IMR-90 (cell line): ENCODE results near the gene CST11. TPM values are rescaled to one million over a fixed set of nuclear protein-coding genes. Genes with fewer than 3 reads are reported as not detected.

ENCODE experiments used
- ATAC-seq: fragments of 200-7000 bp; cut with Tn5 transposase; 2 replicates; pipeline ENCODE4 v1.9.1; 2020; ENCODE audit warnings: low read depth, mild to moderate bottlenecking, moderate library complexity
- BruUV-seq: library from RNA; stranded (reverse); fragments of 400-500 nt; replicated peaks from 2 replicates; lab custom pipeline; 2021; lab: Mats Ljungman, UMichigan
- CTCF ChIA-PET: fragments of 300-600 bp; formaldehyde crosslinking; extraction: SDS; loops from one replicate; lab custom pipeline; 2021; ENCODE audit warnings: antibody characterized with exemption; lab: Yijun Ruan, JAX
- POLR2A ChIA-PET: fragments of 300-600 bp; sonication (Branson Sonifier 250); formaldehyde crosslinking; loops from one replicate; lab custom pipeline; 2022; ENCODE audit warnings: antibody characterized with exemption; ENCODE audit not compliant: unreplicated experiment; lab: Charles Lee
- DNase-seq: peaks from one replicate; pipeline ENCODE4 v3.0.0; 2013
- H2AFZ ChIP-seq: replicated peaks from 2 replicates; pipeline ENCODE3; 2013; ENCODE audit warnings: low read length, mild to moderate bottlenecking; ENCODE audit not compliant: poor library complexity
- H2AK5ac ChIP-seq: 2 replicates; pipeline ENCODE4 v1.6.1; 2013; ENCODE audit warnings: low read depth, low read length, inconsistent platforms
- H2AK9ac ChIP-seq: replicated peaks from 2 replicates; pipeline ENCODE3; 2013; ENCODE audit warnings: mild to moderate bottlenecking, low read depth, low read length, moderate library complexity; ENCODE audit not compliant: poor library complexity
- H2BK120ac ChIP-seq: 2 replicates; pipeline ENCODE4 v1.6.1; 2013; ENCODE audit warnings: low read depth, low read length, inconsistent platforms
- H2BK15ac ChIP-seq: 3 replicates; pipeline ENCODE4 v1.6.1; 2013; ENCODE audit warnings: low read depth, low read length, inconsistent platforms
- H2BK20ac ChIP-seq: 2 replicates; pipeline ENCODE4 v1.6.1; 2013; ENCODE audit warnings: low read depth, mild to moderate bottlenecking, inconsistent platforms, low read length, moderate library complexity
- H2BK5ac ChIP-seq: 2 replicates; pipeline ENCODE4 v1.6.1; 2013; ENCODE audit warnings: mild to moderate bottlenecking, low read depth, low read length, inconsistent platforms; ENCODE audit not compliant: poor library complexity, severe bottlenecking
- H3K14ac ChIP-seq: replicated peaks from 2 replicates; pipeline ENCODE4 v1.6.1; 2013; ENCODE audit warnings: low read depth, low read length, inconsistent platforms
- H3K18ac ChIP-seq: 2 replicates; pipeline ENCODE4 v1.6.1; 2013; ENCODE audit warnings: low read depth, low read length, control low read depth
- H3K23ac ChIP-seq: 2 replicates; pipeline ENCODE4 v1.6.1; 2013; ENCODE audit warnings: low read depth, low read length, inconsistent platforms
- H3K27ac ChIP-seq: 2 replicates; pipeline ENCODE4 v1.5.1; 2013; ENCODE audit warnings: mild to moderate bottlenecking, control low read depth, low read length; ENCODE audit not compliant: insufficient read depth
- H3K27me3 ChIP-seq: 2 replicates; pipeline ENCODE4 v1.6.1; 2013; ENCODE audit warnings: low read length; ENCODE audit not compliant: control insufficient read depth, insufficient read depth
- H3K36me3 ChIP-seq: 2 replicates; pipeline ENCODE4 v1.6.1; 2013; ENCODE audit warnings: low read length, mixed read lengths; ENCODE audit not compliant: control insufficient read depth, insufficient read depth
- H3K4ac ChIP-seq: 2 replicates; pipeline ENCODE4 v1.6.1; 2013; ENCODE audit warnings: low read depth, low read length, inconsistent platforms
- H3K4me1 ChIP-seq: 2 replicates; pipeline ENCODE4 v1.6.1; 2013; ENCODE audit warnings: low read length, mixed read lengths; ENCODE audit not compliant: control insufficient read depth, insufficient read depth
- H3K4me2 ChIP-seq: 2 replicates; pipeline ENCODE4 v1.6.1; 2013; ENCODE audit warnings: low read depth, mild to moderate bottlenecking, control low read depth, low read length, moderate library complexity
- H3K4me3 ChIP-seq: 2 replicates; pipeline ENCODE4 v1.5.1; 2013; ENCODE audit warnings: low read depth, mild to moderate bottlenecking, control low read depth, low read length, moderate library complexity; ENCODE audit not compliant: insufficient read depth
- H3K56ac ChIP-seq: 2 replicates; pipeline ENCODE4 v1.6.1; 2013; ENCODE audit warnings: low read length, inconsistent platforms; ENCODE audit not compliant: insufficient read depth; ENCODE audit errors: extremely low read depth
- H3K79me1 ChIP-seq, 2 experiments: 2 replicates each; pipeline ENCODE4 v1.6.1; 2013; ENCODE audit warnings: low read length in 2 of 2, inconsistent platforms in 1 of 2, low read depth in 1 of 2
- H3K9ac ChIP-seq: 2 replicates; pipeline ENCODE4 v1.6.1; 2013; ENCODE audit warnings: low read depth, low read length, control low read depth
- H3K9me1 ChIP-seq: 2 replicates; pipeline ENCODE4 v1.6.1; 2013; ENCODE audit warnings: low read length, inconsistent platforms; ENCODE audit not compliant: insufficient read depth
- H3K9me3 ChIP-seq: 2 replicates; pipeline ENCODE4 v1.6.1; 2013; ENCODE audit warnings: low read length; ENCODE audit not compliant: control insufficient read depth, insufficient read depth
- H4K20me1 ChIP-seq: 2 replicates; pipeline ENCODE4 v1.6.1; 2013; ENCODE audit warnings: low read length, inconsistent platforms; ENCODE audit not compliant: insufficient read depth
- H4K5ac ChIP-seq: 2 replicates; pipeline ENCODE4 v1.6.1; 2013; ENCODE audit warnings: mild to moderate bottlenecking, low read depth, low read length, control low read depth
- H4K8ac ChIP-seq, 2 experiments: 2 replicates each; pipeline ENCODE4 v1.6.1; 2013; ENCODE audit warnings: low read depth in 2 of 2, low read length in 2 of 2, control low read depth in 1 of 2, inconsistent platforms in 1 of 2
- H4K91ac ChIP-seq: 2 replicates; pipeline ENCODE4 v1.6.1; 2013; ENCODE audit warnings: low read depth, low read length, inconsistent platforms; ENCODE audit not compliant: insufficient read depth
- BHLHE40 ChIP-seq: fragments of 150-350 bp; IDR thresholded peaks from 2 replicates; pipeline ENCODE4 v1.6.1; 2016; ENCODE audit warnings: mild to moderate bottlenecking, low read depth, low read length
- CEBPB ChIP-seq: IDR thresholded peaks from 2 replicates; pipeline ENCODE4 v1.6.1; 2012; ENCODE audit warnings: low read depth, low read length, improper control_type of control experiment
- CHD1 ChIP-seq: IDR thresholded peaks from 2 replicates; pipeline ENCODE4 v1.6.1; 2012; ENCODE audit warnings: low read depth, low read length, improper control_type of control experiment
- CTCF ChIP-seq: conservative IDR thresholded peaks from 2 replicates; pipeline ENCODE4 v1.5.1; 2012; ENCODE audit warnings: mild to moderate bottlenecking, low read depth, low read length, improper control_type of control experiment
- ELK1 ChIP-seq: fragments of 150-350 bp; IDR thresholded peaks from 2 replicates; pipeline ENCODE4 v1.6.1; 2016; ENCODE audit warnings: low read depth, mild to moderate bottlenecking, low read length, moderate library complexity, borderline replicate concordance
- FOS ChIP-seq: fragments of 150-350 bp; IDR thresholded peaks from 2 replicates; pipeline ENCODE4 v1.6.1; 2016; ENCODE audit warnings: low read depth, low read length
- MAFK ChIP-seq: IDR thresholded peaks from 2 replicates; pipeline ENCODE4 v1.6.1; 2012; ENCODE audit warnings: low read depth, low read length, improper control_type of control experiment
- MAZ ChIP-seq: IDR thresholded peaks from 2 replicates; pipeline ENCODE4 v1.6.1; 2012; ENCODE audit warnings: low read depth, mild to moderate bottlenecking, low read length, improper control_type of control experiment, moderate library complexity, borderline replicate concordance
- MXI1 ChIP-seq: IDR thresholded peaks from 2 replicates; pipeline ENCODE4 v1.6.1; 2012; ENCODE audit warnings: low read depth, mild to moderate bottlenecking, low read length, moderate library complexity, borderline replicate concordance
- NFE2L2 ChIP-seq: fragments of 150-350 bp; IDR thresholded peaks from 2 replicates; pipeline ENCODE4 v1.6.1; 2016; ENCODE audit warnings: low read depth, mild to moderate bottlenecking, low read length
- POLR2A ChIP-seq: IDR thresholded peaks from 2 replicates; pipeline ENCODE4 v1.6.1; 2012; ENCODE audit warnings: mild to moderate bottlenecking, low read depth, low read length
- RAD21 ChIP-seq: IDR thresholded peaks from 2 replicates; pipeline ENCODE4 v1.6.1; 2012; ENCODE audit warnings: low read length, improper control_type of control experiment
- RCOR1 ChIP-seq: IDR thresholded peaks from 2 replicates; pipeline ENCODE4 v1.6.1; 2012; ENCODE audit warnings: mild to moderate bottlenecking, low read length, improper control_type of control experiment; ENCODE audit not compliant: insufficient replicate concordance
- RFX5 ChIP-seq: IDR thresholded peaks from 2 replicates; pipeline ENCODE4 v1.8.0; 2012; ENCODE audit warnings: low read depth, mild to moderate bottlenecking, low read length, moderate library complexity
- SMC3 ChIP-seq: fragments of 150-350 bp; IDR thresholded peaks from 2 replicates; pipeline ENCODE4 v1.6.1; 2016; ENCODE audit warnings: low read depth, mild to moderate bottlenecking, antibody characterized with exemption, low read length, moderate library complexity
- dilution Hi-C: fragments of 300-500 bp; cut with HindIII; formaldehyde crosslinking; loops from one replicate; pipeline ENCODE4 v1.14.3; 2018; ENCODE audit warnings: low sequenced_read_pairs; ENCODE audit not compliant: unreplicated experiment
- in situ Hi-C: fragments of 300-500 bp; cut with MboI; formaldehyde crosslinking; loops from 3 replicates; pipeline ENCODE4 v1.14.3; 2019; ENCODE audit warnings: low sequenced_read_pairs, inconsistent platforms, mixed read lengths
- intact Hi-C: fragments of 100-400 bp; cut with micrococcal nuclease; formaldehyde crosslinking; loops from 2 replicates; pipeline ENCODE4 v1.10.0; 2022
- polyA plus RNA-seq, 3 experiments: library from polyadenylated mRNA; depleted of rRNA; stranded (reverse); fragments of >200 nt; gene quantifications; 2 replicates each; pipeline ENCODE4 v1.2.3, GENCODE V29; 2012; ENCODE audit warnings: low replicate concordance in 1 of 3
- total RNA-seq: library from RNA; depleted of rRNA; stranded (reverse); fragments of >200 nt; gene quantifications from 2 replicates; pipeline ENCODE4 v1.2.3, GENCODE V29; 2012
- TF ChIP-seq, protein P1 (sequence below): fragments of 150-350 bp; IDR thresholded peaks from 2 replicates; pipeline ENCODE4 v1.6.1; 2017; ENCODE audit warnings: mild to moderate bottlenecking, antibody characterized with exemption, low read length, low read depth

The CST11 gene
- total and polyA plus RNA-seq, 2 of the 4 experiments (the other 2 are of a cell fraction), result not detected

DNA sequence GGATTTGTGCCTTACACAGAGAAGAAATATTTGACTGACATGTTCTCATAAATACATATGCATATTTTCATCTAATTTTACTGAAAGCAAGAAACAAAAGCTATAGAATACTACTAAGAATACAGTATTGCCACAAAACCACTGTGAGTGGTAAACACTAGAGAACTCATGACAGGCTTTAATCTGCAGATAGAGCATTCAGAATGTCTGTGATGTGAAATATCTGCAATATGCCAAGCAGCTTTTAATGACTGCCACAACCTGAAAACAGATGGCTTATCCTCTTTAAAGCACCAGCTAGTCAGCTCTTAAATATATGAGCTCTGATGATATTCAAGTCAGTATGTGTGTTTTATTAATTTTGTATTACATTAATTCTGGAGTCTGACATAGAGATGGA is 34.8 kb downstream of the CST11 start:
- ATAC-seq (no peak), DNase-seq (no peak)
- H3K9me1 ChIP-seq, result peaks cover 3% of the 10 kb centered on the region
- H2BK15ac ChIP-seq, result no peak overlapping the region
- no peak overlapping the region for H3K4me2 ChIP-seq
- intact Hi-C loops (no loop called here), in situ Hi-C loops (no loop called here), dilution Hi-C loops (no loop called here)
- no peak overlapping the region for H4K91ac ChIP-seq
- no TSS peak for BruUV-seq
- no peak overlapping the region for H3K56ac ChIP-seq
- H3K23ac ChIP-seq, result no peak overlapping the region
- TF ChIP-seq SMC3 (no peak), CTCF (no peak), MAFK (no peak), RAD21 (no peak), ELK1 (no peak), MAZ (no peak), POLR2A (no peak), CHD1 (no peak), CEBPB (no peak), BHLHE40 (no peak), RCOR1 (no peak), FOS (no peak), MXI1 (no peak), NFE2L2 (no peak), RFX5 (no peak)
- TF ChIP-seq, protein P1, sequence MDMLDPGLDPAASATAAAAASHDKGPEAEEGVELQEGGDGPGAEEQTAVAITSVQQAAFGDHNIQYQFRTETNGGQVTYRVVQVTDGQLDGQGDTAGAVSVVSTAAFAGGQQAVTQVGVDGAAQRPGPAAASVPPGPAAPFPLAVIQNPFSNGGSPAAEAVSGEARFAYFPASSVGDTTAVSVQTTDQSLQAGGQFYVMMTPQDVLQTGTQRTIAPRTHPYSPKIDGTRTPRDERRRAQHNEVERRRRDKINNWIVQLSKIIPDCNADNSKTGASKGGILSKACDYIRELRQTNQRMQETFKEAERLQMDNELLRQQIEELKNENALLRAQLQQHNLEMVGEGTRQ, result no peak
- no peak overlapping the region for H2AK5ac ChIP-seq
- H2BK5ac ChIP-seq, result no peak overlapping the region
- H2BK20ac ChIP-seq, result no peak overlapping the region
- no peaks in the 10 kb centered on the region for H3K27me3 ChIP-seq
- H3K9ac ChIP-seq, result no peak overlapping the region
- no peak overlapping the region for H2AK9ac ChIP-seq
- ChIA-PET CTCF (interaction anchor here (0.7 to 1.0 kb wide), 2 partner anchors 18 to 67 kb away, joined by 3 to 4 read pairs; no protein-coding TSS in a partner anchor), POLR2A (no interaction called here)
- no peak overlapping the region for H3K27ac ChIP-seq
- peaks cover 16% of the 10 kb centered on the region; the same call in 1 of the 2 replicates for H4K20me1 ChIP-seq
- H4K5ac ChIP-seq, result no peak overlapping the region
- no peak overlapping the region for H3K4me3 ChIP-seq
- H3K9me3 ChIP-seq, result no peaks in the 10 kb centered on the region
- H3K14ac ChIP-seq, result no peak overlapping the region
- H3K36me3 ChIP-seq, result no peaks in the 10 kb centered on the region
- H2BK120ac ChIP-seq, result no peak overlapping the region
- H3K4me1 ChIP-seq, result peaks cover 1% of the 10 kb centered on the region; the same call in 1 of the 2 replicates
- H3K4ac ChIP-seq, result no peak overlapping the region
- peaks cover 3 to 30% of the 10 kb centered on the region in 2 experiments; a peak in 3 of 4 replicates for H3K79me1 ChIP-seq
- no peak overlapping the region for H4K8ac ChIP-seq
- H2AFZ ChIP-seq, result no peak overlapping the region
- H3K18ac ChIP-seq, result no peak overlapping the region
